ENCODE data around the gene RET. TPM values are rescaled to one million over a fixed set of nuclear protein-coding genes. Genes with fewer than 3 reads are reported as not detected.

RET gene
- total RNA-seq, 3 donors from 2014 or later, result 0.66 to 1.8 (median 0.96) TPM

- TF ChIP-seq POLR2A (IDR thresholded peaks at IDR 0.05), result no peak
- TF ChIP-seq CTCF (IDR thresholded peaks at IDR 0.05), result no peak
- no peak for TF ChIP-seq POLR2AphosphoS5 (IDR thresholded peaks at IDR 0.05)
- H3K27ac ChIP-seq, result no peak overlapping the region
- DNase-seq (ENCODE audit: low spot score in 2 of 2), result no peak
- no peaks in the 10 kb centered on the region for H3K36me3 ChIP-seq
- H3K9me3 ChIP-seq, result no peaks in the 10 kb centered on the region
- intact Hi-C loops (cut with DNase I; ENCODE audit: low total_unique reads), result no loop called here
- H3K27me3 ChIP-seq, result peaks cover 0 to 9% of the 10 kb centered on the region in 2 donors
- no peak overlapping the region for H3K4me3 ChIP-seq
- H3K4me1 ChIP-seq, result no peaks in the 10 kb centered on the region
These were observed 14.3 kb upstream of the RET start for GRCh38 chr10:43062402-43063160.

- H3K9me3 ChIP-seq, result no peaks in the 10 kb centered on the region
- no peak for DNase-seq (ENCODE audit: low spot score in 2 of 2)
- H3K4me1 ChIP-seq, result no peaks in the 10 kb centered on the region
- TF ChIP-seq POLR2A (IDR thresholded peaks at IDR 0.05) (no peak), CTCF (IDR thresholded peaks at IDR 0.05) (no peak), POLR2AphosphoS5 (IDR thresholded peaks at IDR 0.05) (no peak)
- H3K4me3 ChIP-seq, result no peak overlapping the region
- H3K36me3 ChIP-seq, result no peaks in the 10 kb centered on the region
- intact Hi-C loops (cut with DNase I; ENCODE audit: low total_unique reads), result no loop called here
- H3K27ac ChIP-seq, result no peak overlapping the region
- peaks cover 0 to 4% of the 10 kb centered on the region in 2 donors for H3K27me3 ChIP-seq
These were observed 12.4 kb upstream of the RET start for GRCh38 chr10:43064331-43065075.

- H3K27me3 ChIP-seq, result no peaks in the 10 kb centered on the region
- H3K4me1 ChIP-seq, result no peaks in the 10 kb centered on the region
- no peak overlapping the region for H3K4me3 ChIP-seq
- no peaks in the 10 kb centered on the region for H3K36me3 ChIP-seq
- TF ChIP-seq POLR2A (IDR thresholded peaks at IDR 0.05) (no peak), POLR2AphosphoS5 (IDR thresholded peaks at IDR 0.05) (no peak), CTCF (IDR thresholded peaks at IDR 0.05) (no peak)
- H3K27ac ChIP-seq, result no peak overlapping the region
- no peak for DNase-seq (ENCODE audit: low spot score in 2 of 2)
- H3K9me3 ChIP-seq, result no peaks in the 10 kb centered on the region
- intact Hi-C loops (cut with DNase I; ENCODE audit: low total_unique reads), result no loop called here
These were observed 11.6 kb upstream of the RET start for GRCh38 chr10:43065234-43065633.

GRCh38 chr10:43065761-43066160, 11.1 kb upstream of the RET start:
- no peak for DNase-seq (ENCODE audit: low spot score in 2 of 2)
- Histone ChIP-seq H3K4me3 (no peak overlapping the region), H3K9me3 (no peaks in the 10 kb centered on the region), H3K27me3 (no peaks in the 10 kb centered on the region), H3K27ac (no peak overlapping the region), H3K4me1 (no peaks in the 10 kb centered on the region), H3K36me3 (no peaks in the 10 kb centered on the region)
- intact Hi-C loops (cut with DNase I; ENCODE audit: low total_unique reads), result no loop called here
- no peak for TF ChIP-seq POLR2AphosphoS5 (IDR thresholded peaks at IDR 0.05)
- no peak for TF ChIP-seq CTCF (IDR thresholded peaks at IDR 0.05)
- no peak for TF ChIP-seq POLR2A (IDR thresholded peaks at IDR 0.05)

- TF ChIP-seq POLR2A (IDR thresholded peaks at IDR 0.05) (no peak), POLR2AphosphoS5 (IDR thresholded peaks at IDR 0.05) (no peak), CTCF (IDR thresholded peaks at IDR 0.05) (no peak)
- Histone ChIP-seq H3K27me3 (no peaks in the 10 kb centered on the region), H3K4me1 (no peaks in the 10 kb centered on the region), H3K36me3 (no peaks in the 10 kb centered on the region), H3K27ac (no peak overlapping the region), H3K4me3 (no peak overlapping the region), H3K9me3 (no peaks in the 10 kb centered on the region)
- no peak for DNase-seq (ENCODE audit: low spot score in 2 of 2)
- intact Hi-C loops (cut with DNase I; ENCODE audit: low total_unique reads), result no loop called here
These were observed 10.4 kb upstream of the RET start for GRCh38 chr10:43066481-43066880.
